Measurements from ENCODE around the gene MSL2.
"Not testable (repeated sequence)": the region's sequence is repeated elsewhere in the genome, so short reads cannot be mapped to it uniquely, and the experiment has no call there.

DNA sequence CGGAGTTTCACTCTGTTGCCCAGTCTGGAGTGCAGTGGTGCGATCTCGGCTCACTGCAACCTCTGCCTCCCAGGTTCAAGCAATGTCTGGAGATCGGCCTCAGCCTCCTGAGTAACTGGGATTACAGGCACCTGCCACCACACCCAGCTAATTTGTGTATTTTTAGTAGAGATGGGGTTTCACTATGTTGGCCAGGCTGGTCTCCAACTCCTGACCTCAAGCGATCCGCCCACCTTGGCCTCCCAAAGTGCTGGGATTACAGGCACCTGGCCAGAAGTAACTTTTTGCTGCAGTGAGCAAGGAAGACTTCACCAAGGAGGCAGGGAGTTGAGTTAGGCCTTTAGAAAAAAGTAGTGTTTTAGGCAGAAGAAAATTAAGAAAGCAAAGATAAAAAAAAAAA lies 3.9 kb downstream of the MSL2 start:
- TF ChIP-seq, protein P1, sequence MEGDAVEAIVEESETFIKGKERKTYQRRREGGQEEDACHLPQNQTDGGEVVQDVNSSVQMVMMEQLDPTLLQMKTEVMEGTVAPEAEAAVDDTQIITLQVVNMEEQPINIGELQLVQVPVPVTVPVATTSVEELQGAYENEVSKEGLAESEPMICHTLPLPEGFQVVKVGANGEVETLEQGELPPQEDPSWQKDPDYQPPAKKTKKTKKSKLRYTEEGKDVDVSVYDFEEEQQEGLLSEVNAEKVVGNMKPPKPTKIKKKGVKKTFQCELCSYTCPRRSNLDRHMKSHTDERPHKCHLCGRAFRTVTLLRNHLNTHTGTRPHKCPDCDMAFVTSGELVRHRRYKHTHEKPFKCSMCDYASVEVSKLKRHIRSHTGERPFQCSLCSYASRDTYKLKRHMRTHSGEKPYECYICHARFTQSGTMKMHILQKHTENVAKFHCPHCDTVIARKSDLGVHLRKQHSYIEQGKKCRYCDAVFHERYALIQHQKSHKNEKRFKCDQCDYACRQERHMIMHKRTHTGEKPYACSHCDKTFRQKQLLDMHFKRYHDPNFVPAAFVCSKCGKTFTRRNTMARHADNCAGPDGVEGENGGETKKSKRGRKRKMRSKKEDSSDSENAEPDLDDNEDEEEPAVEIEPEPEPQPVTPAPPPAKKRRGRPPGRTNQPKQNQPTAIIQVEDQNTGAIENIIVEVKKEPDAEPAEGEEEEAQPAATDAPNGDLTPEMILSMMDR (IDR thresholded peaks at IDR 0.05), result not testable (repeated sequence)
- TF ChIP-seq POLR2A, EP300 (IDR thresholded peaks at IDR 0.05): not testable (repeated sequence)

Data from ovary (tissue), 3 donors.